NCI-H524 treated with DMSO at 0.1 percent for 48 hours (cell line): Measurements from ENCODE around the gene MSANTD7.
"Not testable (repeated sequence)": the region's sequence is repeated elsewhere in the genome, so short reads cannot be mapped to it uniquely, and the experiment has no call there.

Experiments
- DNase-seq: peaks from one replicate; lab custom pipeline; 2025; lab: John Stamatoyannopoulos, UW

MSANTD7 gene

DNA sequence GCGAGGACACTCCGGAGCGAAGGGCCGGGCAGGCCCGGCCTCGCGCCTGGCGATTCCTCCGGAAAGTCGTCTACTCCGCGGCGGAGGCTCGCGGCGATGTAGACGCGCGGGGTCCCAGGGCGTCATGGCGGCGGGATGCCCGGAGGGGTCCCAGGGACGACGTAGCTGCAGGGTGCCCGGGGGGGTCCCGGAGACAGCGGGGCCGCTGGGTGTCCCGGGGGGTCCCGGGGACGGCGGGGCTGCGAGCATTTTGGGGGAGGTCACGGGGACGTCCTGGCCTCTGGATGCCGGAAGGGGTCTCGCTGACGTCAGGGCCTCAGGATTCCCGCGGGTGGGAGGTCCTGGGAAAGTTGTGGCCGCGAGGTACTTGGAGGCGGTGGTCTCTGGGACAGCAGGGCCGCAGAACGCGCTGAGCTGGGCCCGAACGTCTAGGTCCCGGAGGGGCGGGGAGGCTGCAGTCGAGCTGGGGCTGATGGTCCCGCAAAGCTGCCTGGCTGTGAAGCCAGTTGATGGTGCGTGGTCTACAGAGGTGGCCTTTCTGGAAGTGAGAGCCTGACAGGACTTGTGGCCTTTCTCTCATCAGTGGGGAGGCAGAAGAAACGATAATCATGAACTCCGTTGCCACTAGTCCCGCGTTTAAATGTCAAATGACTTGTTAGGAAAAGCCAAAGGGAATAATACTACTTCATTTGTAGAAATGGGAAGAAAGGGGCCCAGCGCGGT lies 637 bp downstream of the MSANTD7 start:
- no peak for DNase-seq

DNA sequence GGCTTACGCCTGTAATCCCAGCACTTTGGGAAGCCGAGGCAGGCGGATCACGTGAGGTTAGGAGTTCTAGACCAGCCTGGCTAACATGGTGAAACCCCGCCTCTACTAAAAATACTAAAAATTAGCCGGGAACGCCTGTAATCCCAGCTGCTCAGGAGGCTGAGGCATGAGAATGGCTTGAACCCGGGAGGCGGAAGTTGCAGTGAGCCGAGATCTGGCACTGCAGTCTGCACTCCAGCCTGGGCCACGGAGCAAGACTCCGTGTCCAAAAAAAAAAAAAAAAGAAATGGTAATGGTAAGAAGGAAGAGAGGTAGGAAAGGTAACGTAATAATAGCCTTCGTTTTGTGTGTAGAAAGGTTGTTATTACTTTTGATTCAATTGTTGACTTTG lies 1.2 kb downstream of the MSANTD7 start:
- DNase-seq = no peak

DNA sequence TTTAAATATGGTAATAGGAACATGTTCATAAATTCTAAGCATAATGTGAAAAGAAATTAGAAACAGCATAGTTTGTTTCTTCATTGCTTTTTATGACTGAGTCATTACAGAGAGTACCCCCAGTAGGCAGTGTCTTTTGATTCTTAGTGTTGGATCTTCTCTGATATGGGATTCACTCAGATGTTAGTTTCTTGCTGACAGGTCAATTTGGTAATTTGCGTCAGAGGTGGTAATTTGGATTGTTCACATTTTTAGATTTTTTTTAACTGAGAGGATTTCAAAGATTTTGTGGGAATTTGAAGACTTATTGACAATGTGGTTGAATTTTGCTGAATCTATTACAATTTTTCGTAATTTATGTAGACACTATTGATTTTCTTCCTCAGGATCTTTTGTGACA lies 2.1 kb downstream of the MSANTD7 start:
- DNase-seq = no peak

DNA sequence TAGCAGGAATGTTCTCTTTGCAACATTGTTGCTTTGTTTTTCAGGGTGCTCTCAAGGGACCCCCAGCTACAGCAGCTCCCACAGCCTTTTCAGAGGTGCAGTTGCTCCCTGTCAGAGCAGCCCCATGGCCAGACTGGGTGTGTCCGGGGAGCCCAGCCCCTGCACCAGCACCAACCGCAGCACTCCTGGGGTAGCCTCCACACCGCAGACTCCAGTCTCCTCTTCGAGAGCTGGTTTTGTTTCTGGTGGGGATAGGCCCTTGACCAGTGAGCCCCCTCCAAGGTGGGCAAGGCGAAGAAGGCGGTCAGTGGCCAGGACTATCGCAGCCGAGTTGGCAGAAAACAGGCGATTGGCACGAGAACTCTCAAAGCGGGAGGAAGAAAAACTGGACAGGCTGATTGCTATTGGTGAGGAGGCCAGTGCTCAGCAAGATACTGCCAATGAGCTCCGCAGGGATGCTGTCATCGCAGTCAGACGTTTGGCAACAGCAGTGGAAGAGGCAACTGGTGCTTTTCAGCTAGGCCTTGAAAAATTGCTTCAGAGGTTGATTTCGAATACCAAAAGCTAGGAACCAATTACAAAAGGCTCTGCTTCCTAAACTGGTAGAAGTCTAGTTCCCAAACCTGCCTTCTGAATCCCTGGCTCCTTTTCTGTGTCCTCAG lies 5.4 kb downstream of the MSANTD7 start:
- DNase-seq = no peak

DNA sequence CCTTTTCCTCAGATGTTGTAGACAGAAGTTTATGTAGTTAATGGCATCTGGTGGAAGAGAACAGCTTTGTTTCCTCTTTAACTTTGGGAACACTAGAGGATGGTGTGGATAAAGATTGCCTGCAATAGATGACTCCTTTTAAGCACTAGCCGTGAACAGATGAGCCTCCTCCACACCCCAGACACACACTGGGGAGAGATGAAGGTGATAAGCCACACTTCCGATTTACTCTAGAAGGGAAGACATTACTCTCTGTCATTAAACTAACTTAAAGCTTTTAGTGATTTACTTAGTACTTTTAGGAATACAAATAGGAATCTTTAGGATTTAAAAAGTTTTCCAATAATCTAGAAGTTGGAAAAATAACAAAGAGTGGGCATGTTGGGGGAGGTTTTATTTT lies 6.8 kb downstream of the MSANTD7 start:
- DNase-seq = no peak

DNA sequence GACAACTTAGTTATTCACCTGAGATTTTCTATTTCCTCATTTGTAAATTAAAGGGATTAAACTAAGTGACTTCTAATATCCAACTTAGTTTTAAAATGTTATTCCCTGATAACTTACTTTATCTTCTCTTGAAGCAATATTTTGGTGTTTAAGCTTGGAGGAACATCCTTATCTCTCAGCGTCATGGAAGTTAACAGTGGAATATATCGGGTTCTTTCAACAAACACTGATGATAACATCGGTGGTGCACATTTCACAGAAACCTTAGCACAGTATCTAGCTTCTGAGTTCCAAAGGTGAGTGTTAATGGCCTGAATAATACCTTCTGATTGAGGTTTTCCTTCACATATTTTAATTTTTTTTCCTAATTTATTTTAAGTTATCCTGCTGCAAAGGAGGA lies 14.1 kb downstream of the MSANTD7 start:
- DNase-seq = no peak

DNA sequence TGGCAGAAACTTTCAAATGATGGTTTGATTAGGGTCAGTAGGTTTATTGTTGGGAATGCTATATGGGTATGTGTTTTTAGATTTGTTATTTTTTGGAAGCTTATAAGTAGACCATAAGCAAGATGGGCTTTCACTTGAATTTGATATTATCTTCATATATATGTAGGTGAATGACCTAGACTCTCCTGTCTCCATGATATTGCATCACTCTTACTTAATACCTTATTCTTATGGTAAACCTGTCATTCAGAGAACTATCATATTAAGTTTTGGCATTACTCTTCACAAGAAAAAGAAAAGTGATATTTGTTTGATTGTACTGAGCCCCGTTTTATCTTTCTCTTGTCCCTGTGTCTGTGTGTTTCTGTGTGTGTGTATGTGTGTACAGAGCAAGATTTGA lies 17.3 kb downstream of the MSANTD7 start:
- no peak for DNase-seq

DNA sequence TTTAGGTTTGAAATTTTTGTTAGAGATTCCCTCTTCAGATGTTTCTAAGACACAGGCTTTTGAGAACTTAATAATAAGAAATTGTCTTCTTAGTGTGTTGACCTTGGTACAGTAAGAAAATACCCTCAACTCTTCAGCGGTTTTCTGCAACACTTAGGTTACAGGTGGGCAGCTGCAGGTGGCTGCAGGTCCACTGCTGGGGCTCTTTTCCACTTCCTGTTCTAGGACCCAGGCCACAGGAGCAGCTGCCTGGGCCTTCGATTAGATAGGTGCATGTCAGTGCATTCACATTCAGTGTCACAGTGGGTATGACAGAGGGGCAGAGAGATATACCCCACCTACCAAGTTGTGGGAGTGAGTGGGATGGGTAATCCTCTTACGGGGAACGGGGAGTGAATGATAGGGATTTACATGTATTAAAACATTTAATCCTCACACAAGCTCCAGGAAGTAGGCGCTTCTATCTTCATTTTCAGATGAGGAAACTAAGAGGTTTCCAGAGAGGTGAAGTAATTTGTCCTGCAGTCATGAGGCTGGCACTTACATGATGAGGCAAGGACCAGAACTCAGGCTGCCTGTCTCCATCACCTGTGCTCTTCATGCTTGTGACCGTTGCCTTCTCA lies 20.3 kb downstream of the MSANTD7 start:
- peak; percentile 9 for DNase-seq

DNA sequence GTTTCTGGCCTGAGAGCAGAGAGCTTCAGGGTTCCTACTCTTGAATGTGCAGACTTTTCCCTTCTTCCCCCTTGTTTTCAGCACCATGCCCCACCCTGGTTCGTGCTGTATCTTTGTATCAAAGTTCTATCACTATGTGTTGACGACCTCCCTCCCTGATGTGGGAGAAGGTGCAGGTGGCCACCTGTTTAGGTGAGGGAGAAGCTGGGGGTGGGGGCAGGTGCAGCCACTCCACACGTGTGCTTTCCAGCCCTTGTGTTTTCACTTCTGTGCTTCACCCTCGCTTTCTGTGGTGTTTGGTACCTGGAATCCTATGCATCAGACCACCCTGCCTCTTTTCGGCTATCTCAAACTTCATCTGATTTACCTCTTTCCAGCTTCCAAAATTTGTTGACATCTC lies 20.9 kb downstream of the MSANTD7 start:
- DNase-seq = no peak

DNA sequence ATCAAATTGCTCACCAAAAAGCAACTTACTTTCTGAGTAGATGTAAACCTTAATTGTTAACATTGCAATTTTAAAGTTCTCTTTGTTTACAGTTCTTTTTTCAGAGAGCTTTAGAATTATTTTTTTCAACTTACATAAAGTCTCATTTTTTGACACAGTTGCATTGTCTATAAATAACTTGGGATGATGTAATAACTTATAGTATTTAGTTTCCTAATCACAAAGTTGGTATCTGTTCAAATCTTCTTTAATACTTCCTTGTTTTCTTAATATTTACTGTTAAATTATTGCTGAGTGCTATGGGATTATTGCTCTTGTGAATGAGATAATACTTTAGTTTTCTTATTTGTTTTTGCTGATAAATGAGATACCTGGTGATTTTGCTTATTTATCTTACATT lies 21.7 kb downstream of the MSANTD7 start:
- DNase-seq = no peak

DNA sequence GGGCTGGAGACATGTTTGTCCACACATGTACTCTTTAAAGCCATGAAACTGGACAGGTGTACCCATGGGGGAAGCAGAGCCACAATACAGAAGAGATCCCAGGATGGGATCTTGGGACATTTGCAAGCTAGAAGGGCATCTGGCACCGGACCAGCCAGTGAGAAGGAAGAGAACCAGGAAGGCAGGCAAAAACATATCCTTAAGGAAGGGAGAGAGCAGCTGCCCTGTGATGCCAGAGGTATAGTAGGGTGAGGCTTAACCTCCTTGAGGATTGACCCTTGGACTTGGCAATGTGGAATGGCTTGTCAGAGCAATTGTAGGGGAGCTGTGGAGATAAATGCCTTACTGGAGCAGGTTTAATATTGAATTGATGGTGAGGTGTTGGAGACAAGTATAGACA lies 22.7 kb downstream of the MSANTD7 start:
- no peak for DNase-seq

DNA sequence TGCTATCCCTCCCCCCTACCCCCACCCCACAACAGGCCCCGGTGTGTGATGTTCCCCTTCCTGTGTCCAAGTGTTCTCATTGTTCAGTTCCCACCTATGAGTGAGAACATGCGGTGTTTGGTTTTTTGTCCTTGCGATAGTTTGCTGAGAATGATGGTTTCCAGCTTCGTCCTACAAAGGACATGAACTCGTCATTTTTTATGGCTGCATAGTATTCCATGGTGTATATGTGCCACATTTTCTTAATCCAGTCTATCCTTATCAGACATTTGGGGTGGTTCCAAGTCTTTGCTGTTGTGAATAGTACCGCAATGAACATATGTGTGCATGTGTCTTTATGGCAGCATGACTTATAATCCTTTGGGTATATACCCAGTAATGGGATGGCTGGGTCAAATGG lies 26.4 kb downstream of the MSANTD7 start:
- DNase-seq = not testable (repeated sequence)

DNA sequence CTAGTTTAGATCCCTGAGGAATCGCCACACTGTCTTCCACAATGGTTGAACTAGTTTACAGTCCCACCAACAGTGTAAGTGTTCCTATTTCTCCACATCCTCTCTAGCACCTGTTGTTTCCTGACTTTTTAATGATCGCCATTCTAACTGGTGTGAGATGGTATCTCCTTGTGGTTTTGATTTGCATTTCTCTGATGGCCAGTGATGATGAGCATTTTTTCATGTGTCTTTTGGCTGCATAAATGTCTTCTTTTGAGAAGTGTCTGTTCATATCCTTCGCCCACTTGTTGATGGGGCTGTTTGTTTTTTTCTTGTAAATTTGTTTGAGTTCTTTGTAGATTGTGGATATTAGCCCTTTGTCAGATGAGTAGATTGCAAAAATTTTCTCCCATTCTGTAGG lies 26.8 kb downstream of the MSANTD7 start:
- DNase-seq = not testable (repeated sequence)

DNA sequence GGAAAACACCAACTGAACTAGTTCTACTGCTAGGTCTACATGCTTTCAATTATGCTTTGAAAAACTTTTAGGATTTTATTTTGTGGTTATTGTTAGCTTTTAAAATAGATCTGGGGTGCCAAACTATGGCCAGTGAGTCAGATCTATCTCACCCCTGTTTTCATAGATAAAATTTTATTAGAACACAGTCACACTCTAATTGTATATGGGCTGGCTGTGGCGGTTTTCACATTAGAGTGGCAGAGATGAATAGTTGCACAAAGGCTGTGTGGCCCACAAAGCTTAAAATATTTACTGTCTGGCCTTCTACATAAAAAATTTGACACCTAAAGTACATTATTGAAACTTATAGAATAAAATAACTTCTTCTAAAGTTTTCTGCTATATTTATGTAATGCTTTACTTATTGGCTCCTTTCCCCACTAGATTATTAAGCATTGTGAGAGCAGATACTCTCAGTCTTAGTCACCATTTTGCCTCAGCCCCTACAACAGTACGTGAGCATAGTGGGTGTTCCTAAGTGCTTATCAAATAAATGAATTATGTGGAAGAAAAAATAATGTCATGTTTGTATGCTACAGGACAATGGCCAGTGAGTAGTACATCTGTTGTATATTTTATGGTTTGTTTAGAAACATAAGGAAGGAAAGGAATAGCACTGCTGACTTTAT lies 35.1 kb downstream of the MSANTD7 start:
- DNase-seq = no peak

DNA sequence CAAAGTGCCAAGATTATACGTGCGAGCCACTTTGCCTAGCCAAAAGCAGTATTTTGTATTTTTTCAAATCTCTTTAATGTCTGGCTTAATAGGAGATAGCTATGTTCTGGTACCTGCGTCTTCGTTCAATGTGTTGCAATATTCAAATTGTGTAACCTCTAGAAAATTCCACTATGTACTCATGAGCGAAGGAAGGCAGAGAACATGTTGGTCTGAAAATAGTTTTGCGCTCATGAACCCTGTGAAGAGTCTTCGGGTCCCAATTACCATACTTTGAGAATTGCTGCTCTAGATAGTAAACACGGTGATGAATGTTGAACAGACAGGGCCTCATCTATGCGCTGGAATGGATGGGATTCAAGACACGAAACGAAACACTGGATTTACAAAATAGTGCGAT lies 37.8 kb downstream of the MSANTD7 start:
- no peak for DNase-seq

DNA sequence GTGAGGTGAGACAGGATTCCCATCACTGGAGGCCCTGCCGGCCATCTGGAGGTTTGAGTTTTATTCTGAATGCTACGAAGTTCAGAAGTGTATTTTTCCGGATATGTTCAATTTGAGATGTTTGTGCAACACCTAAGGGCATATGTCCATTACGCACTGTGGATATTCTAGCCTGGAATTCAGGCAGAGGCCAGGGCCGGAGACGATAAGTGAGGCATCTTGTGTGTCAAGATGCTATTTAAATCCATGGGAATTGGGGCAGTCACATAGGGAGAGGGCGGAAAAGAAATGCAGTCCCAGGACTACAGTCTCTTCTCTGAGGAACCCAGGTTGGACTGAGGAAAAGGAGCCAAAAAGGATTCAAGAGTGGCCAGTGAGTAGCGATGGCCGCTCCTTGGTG lies 38.7 kb downstream of the MSANTD7 start:
- no peak for DNase-seq

DNA sequence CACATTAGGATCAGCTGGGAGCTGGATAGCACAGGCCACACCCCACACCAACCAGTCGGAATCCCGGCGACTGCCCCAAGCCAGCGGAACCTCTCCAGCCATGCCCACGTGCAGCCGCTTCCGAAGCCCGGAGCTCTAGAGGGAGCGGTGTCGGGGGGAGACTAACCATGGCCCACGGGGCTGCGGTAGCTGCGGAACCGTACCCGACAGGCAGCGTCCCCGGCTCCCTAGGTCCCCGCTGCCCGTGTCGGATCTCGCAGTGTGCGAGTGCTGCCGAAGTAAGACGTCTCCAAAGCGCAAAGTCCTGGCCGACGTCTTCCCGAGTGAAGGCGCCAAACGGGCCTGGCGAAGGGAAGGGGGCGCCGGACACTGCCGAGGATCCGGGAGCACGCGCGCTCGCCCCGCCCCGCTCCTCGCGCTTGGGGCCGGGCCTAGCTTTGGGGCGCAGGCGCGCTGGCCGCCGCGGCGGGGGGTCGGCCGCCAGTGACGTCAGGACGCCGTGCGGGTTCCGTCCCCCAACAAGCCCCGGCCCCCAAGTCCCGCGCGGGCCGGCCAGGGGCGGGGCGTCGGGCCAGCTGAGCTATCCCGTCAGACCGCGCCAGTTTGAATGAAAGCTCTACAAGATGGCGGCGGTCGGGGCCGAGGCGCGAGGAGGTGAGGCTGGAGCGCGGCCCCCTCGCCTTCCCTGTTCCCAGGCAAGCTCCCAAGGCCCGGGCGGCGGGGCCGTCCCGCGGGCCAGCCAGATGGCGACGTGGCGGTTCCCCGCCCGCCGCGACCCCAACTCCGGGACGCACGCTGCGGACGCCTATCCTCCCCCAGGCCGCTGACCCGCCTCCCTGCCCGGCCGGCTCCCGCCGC lies 40.4 kb downstream of the MSANTD7 start, which contains the start of gene SUV39H2:
TSS of gene SUV39H2 (plus strand) at position 601 of the 858 bp plus-strand sequence. CDS start at position 624, 23 bp downstream.
- DNase-seq = peak; percentile 1

DNA sequence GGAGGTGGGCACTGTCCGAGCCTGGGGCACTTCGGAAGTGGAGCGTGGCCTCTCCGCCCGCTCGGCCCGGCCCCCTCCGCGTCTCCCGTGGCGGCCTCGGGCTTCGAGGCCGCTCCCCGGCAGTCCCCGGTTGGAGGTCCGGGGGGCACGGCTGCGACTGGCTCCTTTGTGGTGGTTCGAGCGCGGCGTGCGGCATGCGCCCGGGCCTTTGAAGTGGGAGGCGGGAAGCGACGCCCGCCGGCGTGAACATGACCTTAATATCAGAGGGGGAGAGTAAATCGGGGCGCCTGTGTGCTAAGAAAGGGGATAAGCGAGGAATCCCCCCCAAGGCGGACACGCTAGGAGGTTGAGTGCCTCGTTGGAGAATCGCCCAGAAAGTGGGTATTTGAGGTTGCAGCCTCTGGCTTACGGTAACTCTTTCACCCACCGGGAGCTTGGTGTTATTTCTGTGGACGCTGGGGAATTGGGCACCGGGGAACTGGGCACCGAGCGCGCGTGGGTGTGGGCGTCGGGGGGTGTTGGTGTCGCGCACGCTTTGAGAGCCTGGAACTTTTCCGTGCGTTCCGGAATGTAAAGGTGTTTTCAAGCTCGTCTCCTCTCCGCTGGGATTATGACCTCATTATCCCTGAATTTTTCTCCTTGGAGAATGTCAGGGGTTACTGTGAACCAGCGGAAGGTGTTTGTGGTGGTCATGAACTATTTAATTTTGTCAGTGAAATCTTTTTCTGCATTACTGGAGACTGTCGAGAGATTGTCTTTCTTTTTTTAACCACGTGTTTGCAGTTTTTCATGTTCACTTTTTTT lies 41.2 kb downstream of the MSANTD7 start:
- DNase-seq = no peak

DNA sequence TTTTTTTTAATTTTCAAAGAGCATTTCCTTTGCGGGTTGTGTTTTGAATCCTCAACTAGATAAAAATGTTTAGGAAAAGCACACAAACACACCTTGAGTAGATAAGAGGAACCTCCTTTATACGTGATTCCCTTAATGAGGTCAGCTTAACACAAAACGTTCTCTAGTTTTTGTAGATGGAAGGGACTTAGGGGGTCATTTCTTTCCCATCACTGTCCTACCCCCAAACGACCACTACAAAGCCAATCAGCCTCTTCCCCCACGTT lies 41.8 kb downstream of the MSANTD7 start:
- no peak for DNase-seq

DNA sequence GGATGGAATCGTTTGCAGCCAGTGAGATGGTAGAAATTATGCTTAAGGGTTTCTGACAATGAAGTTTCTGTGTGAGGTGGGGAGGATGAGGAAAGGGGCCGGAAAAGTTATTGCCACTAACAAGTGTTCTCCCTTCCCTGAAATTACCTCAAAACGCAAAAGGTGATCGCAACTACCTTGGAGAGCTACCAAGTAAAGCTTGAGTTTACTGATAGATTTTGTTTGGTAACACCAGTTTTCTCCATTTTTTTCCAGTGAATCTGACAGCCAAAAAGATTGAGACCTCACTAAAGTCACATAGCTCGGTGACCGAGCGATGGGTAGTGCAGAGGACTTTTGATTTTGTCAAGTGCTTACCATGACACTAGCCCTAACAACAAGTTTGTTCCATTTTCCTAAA lies 42.1 kb downstream of the MSANTD7 start:
- DNase-seq = no peak

DNA sequence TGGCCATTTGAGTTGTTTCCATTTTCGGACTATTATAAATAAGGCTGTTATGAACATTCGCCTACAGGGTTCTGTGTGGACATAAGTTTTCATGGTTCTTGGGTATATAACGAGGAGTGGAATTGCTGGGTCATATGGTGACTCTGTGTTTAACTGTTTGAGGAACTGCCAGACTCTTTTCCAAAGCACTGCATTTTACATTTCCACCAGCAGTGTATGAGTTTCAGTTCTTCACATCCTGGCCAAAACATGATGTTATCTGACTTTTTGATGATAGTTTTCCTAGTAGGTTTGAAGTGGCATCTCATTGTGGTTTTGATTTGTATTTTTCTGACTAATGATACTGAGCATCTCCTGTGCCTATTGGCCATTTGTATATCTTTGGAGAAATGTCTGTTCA lies 46.0 kb downstream of the MSANTD7 start:
- DNase-seq = no peak
